Muscle of leg (tissue), 11 donors: ENCODE data around the gene KLHL2. TPM values are rescaled to one million over a fixed set of nuclear protein-coding genes. Genes with fewer than 3 reads are reported as not detected.
"Not testable (repeated sequence)": the region's sequence is repeated elsewhere in the genome, so short reads cannot be mapped to it uniquely, and the experiment has no call there.

ENCODE experiments used
- DNase-seq: peaks from one replicate; pipeline ENCODE4 v3.0.0; 2013
- H3K27ac ChIP-seq: one replicate; pipeline ENCODE4 v1.5.1; 2013; ENCODE audit warnings: mild to moderate bottlenecking, low read length, control low read depth
- H3K27me3 ChIP-seq: one replicate; pipeline ENCODE4 v1.6.1; 2013; ENCODE audit warnings: low read length; ENCODE audit not compliant: control insufficient read depth, insufficient read depth
- H3K36me3 ChIP-seq: one replicate; pipeline ENCODE4 v1.6.1; 2013; ENCODE audit warnings: low read length; ENCODE audit not compliant: control insufficient read depth, insufficient read depth
- H3K4me1 ChIP-seq: one replicate; pipeline ENCODE4 v1.6.1; 2013; ENCODE audit warnings: low read length; ENCODE audit not compliant: control insufficient read depth, insufficient read depth
- H3K4me3 ChIP-seq: one replicate; pipeline ENCODE4 v1.5.1; 2013; ENCODE audit warnings: low read length, control low read depth
- H3K9me3 ChIP-seq: replicated peaks from 2 replicates; pipeline ENCODE4 v1.6.1; 2013; ENCODE audit warnings: low read depth, low read length; ENCODE audit not compliant: control insufficient read depth
- WGBS: methylation state at CpG from one replicate; pipeline ENCODE4 v1.1.5; 2013; ENCODE audit warnings: missing lambda C conversion rate; ENCODE audit not compliant: insufficient coverage; 5-methylcytosine and 5-hydroxymethylcytosine counted together
- polyA plus RNA-seq, 8 donors: library from polyadenylated mRNA; unstranded; fragments of 120-200 nt; gene quantifications; one replicate each; pipeline versions ENCODE4 v1.2.1 to v1.2.3, GENCODE V29; 2013; ENCODE audit warnings: inconsistent platforms in 1 of 8, low replicate concordance in 1 of 8; ENCODE audit not compliant: insufficient read length in 8 of 8, insufficient read depth in 1 of 8
- total RNA-seq: library from RNA; stranded (reverse); fragments of 120-200 nt; gene quantifications from one replicate; pipeline ENCODE4 v1.2.4, GENCODE V29; 2013

KLHL2 gene
- total and polyA plus RNA-seq, 9 donors = 6.2 to 10.3 (median 7.6) TPM

GRCh38 chr4:165213404-165213803 is 6.0 kb downstream of the KLHL2 start:
- H3K4me1 ChIP-seq, DNase-seq, H3K27me3 ChIP-seq, H3K36me3 ChIP-seq, H3K9me3 ChIP-seq, H3K4me3 ChIP-seq, H3K27ac ChIP-seq: not testable (repeated sequence)
- WGBS = no CpG with 5 or more reads among the region's 1 CpG

DNA sequence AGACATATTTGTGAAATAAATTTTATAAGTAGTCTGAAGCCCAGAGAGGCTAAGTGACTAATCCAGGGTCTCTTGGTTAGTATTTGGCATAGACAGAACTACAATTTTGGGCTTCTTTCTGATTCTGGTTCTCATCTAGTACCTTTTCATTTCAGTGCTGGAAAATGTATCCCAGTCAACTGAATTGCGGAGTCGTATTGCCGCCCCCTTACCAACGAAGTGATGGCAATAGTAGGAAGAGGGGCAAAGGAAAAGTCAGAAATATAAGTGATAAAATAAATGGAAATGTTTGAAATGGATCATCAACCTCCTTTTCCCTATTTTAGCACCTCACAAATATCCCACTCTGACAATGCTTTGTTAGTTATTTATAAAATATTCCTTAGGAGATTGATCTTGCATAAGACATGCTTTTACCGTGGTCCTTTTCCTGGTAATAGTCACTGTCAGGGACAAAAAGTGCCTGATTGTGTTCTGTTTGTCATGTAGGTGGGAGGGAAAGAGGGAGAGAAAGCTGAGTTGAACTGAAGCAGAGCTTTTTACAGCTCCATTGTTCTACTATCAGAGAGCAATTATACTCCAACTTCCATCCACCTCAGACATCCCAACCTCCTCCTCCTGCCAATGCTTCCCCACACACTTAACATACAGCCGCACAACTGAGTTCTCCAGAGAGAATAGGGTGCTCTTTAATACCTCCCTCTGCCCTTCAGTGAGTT is 6.8 kb downstream of the KLHL2 start:
- H3K36me3 ChIP-seq, H3K4me3 ChIP-seq, H3K27ac ChIP-seq, DNase-seq, H3K9me3 ChIP-seq, H3K4me1 ChIP-seq, H3K27me3 ChIP-seq: not testable (repeated sequence)
- WGBS = no CpG with 5 or more reads among the region's 6 CpGs

- not testable (repeated sequence) for H3K27ac ChIP-seq, H3K4me1 ChIP-seq, H3K36me3 ChIP-seq, H3K27me3 ChIP-seq, H3K9me3 ChIP-seq, H3K4me3 ChIP-seq
- peak; percentile 8 for DNase-seq
- 0% methylated on average over 1 of the region's 2 CpGs for WGBS
These were observed 7.8 kb downstream of the KLHL2 start for GRCh38 chr4:165215034-165215751.

- H3K4me1 ChIP-seq, DNase-seq, H3K27me3 ChIP-seq, H3K9me3 ChIP-seq, H3K27ac ChIP-seq, H3K36me3 ChIP-seq, H3K4me3 ChIP-seq: not testable (repeated sequence)
- WGBS = no CpG with 5 or more reads among the region's 2 CpGs
These were observed 8.6 kb downstream of the KLHL2 start for GRCh38 chr4:165215761-165216487.

GRCh38 chr4:165217325-165217724 is 10.0 kb downstream of the KLHL2 start:
- H3K9me3 ChIP-seq = no peaks in the 10 kb centered on the region
- no peaks in the 10 kb centered on the region for H3K4me1 ChIP-seq
- H3K27ac ChIP-seq = no peak overlapping the region
- H3K27me3 ChIP-seq = no peaks in the 10 kb centered on the region
- no peak overlapping the region for H3K4me3 ChIP-seq
- whole genome bisulfite sequencing = no CpG with 5 or more reads among the region's 3 CpGs
- no peak for DNase-seq
- no peaks in the 10 kb centered on the region for H3K36me3 ChIP-seq

GRCh38 chr4:165221306-165221705 is 13.9 kb downstream of the KLHL2 start:
- 89% methylated on average over 4 of the region's 4 CpGs for WGBS
- not testable (repeated sequence) for H3K27me3 ChIP-seq, DNase-seq, H3K4me1 ChIP-seq, H3K9me3 ChIP-seq, H3K36me3 ChIP-seq, H3K4me3 ChIP-seq, H3K27ac ChIP-seq

DNA sequence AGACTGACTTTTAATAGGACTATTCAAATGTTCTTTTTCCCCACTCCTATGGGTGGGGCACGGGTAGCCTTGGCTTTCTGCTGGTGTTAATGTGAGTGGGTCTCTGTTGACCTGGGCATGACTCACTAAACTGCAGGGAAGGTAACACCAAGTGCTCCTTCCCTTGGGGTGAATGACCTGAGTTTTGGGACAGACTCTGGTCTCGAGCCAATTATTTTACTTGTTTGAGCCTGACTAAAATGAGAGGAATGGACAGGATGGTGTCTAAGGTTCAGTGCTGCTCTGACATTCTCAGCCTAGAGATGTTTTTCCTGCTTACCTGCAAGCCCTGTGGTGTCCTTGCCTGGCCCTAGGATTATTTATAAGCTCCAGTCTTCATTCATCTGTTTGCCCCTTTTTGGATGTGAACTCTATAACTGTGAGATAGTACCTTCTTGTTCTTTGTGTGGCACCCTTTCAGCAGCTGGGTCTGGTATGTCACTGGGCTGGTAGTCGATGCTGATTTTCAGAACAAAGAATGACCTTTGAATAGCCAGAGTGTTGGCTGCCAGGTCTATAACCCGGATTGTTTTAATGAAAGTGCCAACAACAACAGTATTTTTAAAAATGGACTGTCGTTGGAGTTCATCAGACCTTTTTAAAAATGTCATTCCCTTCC is 14.8 kb downstream of the KLHL2 start:
- H3K27ac ChIP-seq = peak overlapping the region; percentile 2
- DNase-seq, H3K4me1 ChIP-seq, H3K27me3 ChIP-seq, H3K9me3 ChIP-seq, H3K4me3 ChIP-seq, H3K36me3 ChIP-seq: not testable (repeated sequence)
- 67% methylated on average over 1 of the region's 5 CpGs for WGBS

- H3K27ac ChIP-seq = peak overlapping the region; percentile 2
- DNase-seq = peak; percentile 54
- no peaks in the 10 kb centered on the region for H3K36me3 ChIP-seq
- H3K4me1 ChIP-seq = no peaks in the 10 kb centered on the region
- no CpG with 5 or more reads among the region's 2 CpGs for WGBS
- H3K27me3 ChIP-seq = no peaks in the 10 kb centered on the region
- no peaks in the 10 kb centered on the region for H3K9me3 ChIP-seq
- no peak overlapping the region for H3K4me3 ChIP-seq
These were observed 15.3 kb downstream of the KLHL2 start for GRCh38 chr4:165222651-165222994.

- no CpG with 5 or more reads among the region's 2 CpGs for WGBS
- H3K4me3 ChIP-seq, H3K9me3 ChIP-seq, H3K36me3 ChIP-seq, H3K27ac ChIP-seq, H3K4me1 ChIP-seq, DNase-seq, H3K27me3 ChIP-seq: not testable (repeated sequence)
These were observed 20.0 kb downstream of the KLHL2 start for GRCh38 chr4:165227401-165227800.
